Endothelial cell (in vitro differentiated cells): ENCODE results near the gene GPHN. TPM values are rescaled to one million over a fixed set of nuclear protein-coding genes. Genes with fewer than 3 reads are reported as not detected.

Experiments
- total RNA-seq: library from RNA; stranded (reverse); fragmentation: NEBNext Ultra II Directional; extraction: Animal tissue kit (Norgen Biotek cat#: 25700); gene quantifications from one replicate; pipeline ENCODE4 v1.2.1, GENCODE V29; 2021; ENCODE audit not compliant: unreplicated experiment

The GPHN gene
- total RNA-seq, 1 donor from 2014 or later = 30.0 TPM

Other genes with a start within 250 kb of the GPHN start
- gene CCDC196, start 21.8 kb upstream of the GPHN start, total RNA-seq = not detected